Body of pancreas (tissue), 4 donors: ENCODE measurements around the gene SLC5A10. TPM values are rescaled to one million over a fixed set of nuclear protein-coding genes. Genes with fewer than 3 reads are reported as not detected.

Source experiments
- ATAC-seq: fragments of 150-250 bp; one replicate; pipeline ENCODE4 v1.9.1; 2016
- DNase-seq, 4 donors: peaks; one replicate each; pipeline ENCODE4 v3.0.0-alpha.2; 2019
- H3K27ac ChIP-seq, 4 donors: fragments of 200-600 bp; sonication (generic); 1 replicate in 3 of 4; 2 replicates in 1 of 4; pipeline versions ENCODE4 v1.5.1 to v1.6.1; 2016 to 2019; ENCODE audit warnings: mild to moderate bottlenecking in 1 of 4, mixed read lengths in 1 of 4, moderate library complexity in 1 of 4
- H3K27me3 ChIP-seq, 2 donors: fragments of 200-600 bp; sonication (generic); one replicate each; pipeline ENCODE4 v1.6.0; 2016; ENCODE audit warnings: mild to moderate bottlenecking in 1 of 2
- H3K36me3 ChIP-seq, 2 donors: fragments of 200-600 bp; sonication (generic); replicated peaks in 1 of 2; 2 replicates each; pipeline ENCODE4 v1.5.1; 2016; ENCODE audit warnings: low read depth in 2 of 2; ENCODE audit not compliant: insufficient read depth in 1 of 2
- H3K4me1 ChIP-seq: fragments of 200-600 bp; sonication (generic); one replicate; pipeline ENCODE4 v1.6.0; 2016
- H3K4me3 ChIP-seq, 2 donors: fragments of 200-600 bp; sonication (generic); 1 replicate in 1 of 2; 2 replicates in 1 of 2; pipeline ENCODE4 v1.5.1; 2016 to 2019
- H3K9me3 ChIP-seq, 3 donors: fragments of 200-600 bp; sonication (generic); 1 replicate in 2 of 3; 2 replicates in 1 of 3; pipeline ENCODE4 v1.5.1; 2016
- POLR2A ChIP-seq, 3 donors: fragments of 450-650 bp; IDR thresholded peaks; one replicate each; pipeline ENCODE4 v1.6.1; 2016; ENCODE audit warnings: antibody characterized with exemption in 3 of 3, mild to moderate bottlenecking in 2 of 3
- WGBS, 2 donors: methylation state at CpG; one replicate each; pipeline ENCODE4 v1.1.5; 2017; 5-methylcytosine and 5-hydroxymethylcytosine counted together
- intact Hi-C: fragments of 100-400 bp; cut with DNase I; formaldehyde crosslinking; loops from one replicate; pipeline ENCODE4 v1.15.1; 2023
- total RNA-seq, 2 donors: library from RNA; depleted of rRNA; stranded (reverse); fragments of >200 nt; gene quantifications; one replicate each; pipeline ENCODE4 v1.1.0, GENCODE V29; 2016
- TF ChIP-seq, protein P1 (sequence below), 7 experiments: fragments of 450-650 bp in 4 of 7; fragments of 200-600 bp in 3 of 7; sonication (generic) in 3 of 7; IDR thresholded peaks; one replicate each; pipeline ENCODE4 v1.5.1; 2016 to 2019; ENCODE audit warnings: antibody characterized with exemption in 7 of 7

The SLC5A10 gene
- total RNA-seq, 2 donors from 2014 or later = not detected

DNA sequence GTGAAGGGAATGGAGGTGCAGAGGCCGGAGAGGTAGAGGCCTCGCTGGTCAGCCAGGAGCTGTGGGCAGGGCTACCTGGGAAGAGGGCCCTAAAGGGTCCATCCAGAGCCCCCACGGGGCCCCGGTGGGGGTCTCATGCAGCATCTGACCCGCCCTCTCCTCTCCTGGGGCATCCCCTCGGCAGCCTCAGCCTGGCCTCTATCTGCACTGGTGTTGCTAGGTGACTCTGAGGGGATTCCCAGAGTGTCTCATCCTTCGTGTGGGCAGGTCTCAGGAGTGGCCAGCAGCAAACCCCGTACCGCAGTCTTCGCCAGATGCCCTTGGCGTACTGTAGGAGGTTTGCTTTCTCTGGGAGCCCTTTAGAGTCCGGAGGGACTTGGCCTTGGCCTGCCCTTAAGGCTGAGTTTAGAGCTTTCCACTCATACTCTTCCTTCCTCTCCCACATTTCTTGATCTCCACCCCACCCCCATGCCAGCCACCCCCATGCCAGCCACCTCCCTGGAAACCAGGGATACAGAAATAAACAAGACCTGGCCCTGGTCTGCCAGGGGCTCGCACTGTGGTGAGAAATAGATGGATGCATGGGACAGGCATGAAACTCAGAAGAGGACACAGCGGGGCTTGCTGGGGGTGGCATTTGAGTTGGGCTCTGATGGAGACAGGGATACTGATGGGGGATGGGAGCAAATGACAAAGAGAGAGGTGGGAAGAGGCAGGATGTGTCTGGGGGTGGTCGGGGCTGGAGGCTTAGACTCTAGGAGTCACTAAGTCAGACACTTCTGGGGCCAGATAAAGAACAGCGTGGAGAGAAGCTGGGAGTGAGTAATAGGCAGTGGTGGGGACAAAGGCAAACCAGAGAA lies 9.9 kb downstream of the SLC5A10 start:
- no peaks in the 10 kb centered on the region for H3K9me3 ChIP-seq
- no peaks in the 10 kb centered on the region for H3K36me3 ChIP-seq
- H3K27ac ChIP-seq = no peak overlapping the region
- 70 to 74% methylated on average over 15 to 16 of the region's 16 CpGs for WGBS, 2 donors
- peak in 1 of 4 donors; percentile 2 for DNase-seq
- intact Hi-C loops = no loop called here
- H3K4me3 ChIP-seq = no peak overlapping the region
- no peak for ATAC-seq
- peaks cover 17% of the 10 kb centered on the region for H3K4me1 ChIP-seq
- no peak for TF ChIP-seq POLR2A (IDR thresholded peaks at IDR 0.05)
- TF ChIP-seq, protein P1, sequence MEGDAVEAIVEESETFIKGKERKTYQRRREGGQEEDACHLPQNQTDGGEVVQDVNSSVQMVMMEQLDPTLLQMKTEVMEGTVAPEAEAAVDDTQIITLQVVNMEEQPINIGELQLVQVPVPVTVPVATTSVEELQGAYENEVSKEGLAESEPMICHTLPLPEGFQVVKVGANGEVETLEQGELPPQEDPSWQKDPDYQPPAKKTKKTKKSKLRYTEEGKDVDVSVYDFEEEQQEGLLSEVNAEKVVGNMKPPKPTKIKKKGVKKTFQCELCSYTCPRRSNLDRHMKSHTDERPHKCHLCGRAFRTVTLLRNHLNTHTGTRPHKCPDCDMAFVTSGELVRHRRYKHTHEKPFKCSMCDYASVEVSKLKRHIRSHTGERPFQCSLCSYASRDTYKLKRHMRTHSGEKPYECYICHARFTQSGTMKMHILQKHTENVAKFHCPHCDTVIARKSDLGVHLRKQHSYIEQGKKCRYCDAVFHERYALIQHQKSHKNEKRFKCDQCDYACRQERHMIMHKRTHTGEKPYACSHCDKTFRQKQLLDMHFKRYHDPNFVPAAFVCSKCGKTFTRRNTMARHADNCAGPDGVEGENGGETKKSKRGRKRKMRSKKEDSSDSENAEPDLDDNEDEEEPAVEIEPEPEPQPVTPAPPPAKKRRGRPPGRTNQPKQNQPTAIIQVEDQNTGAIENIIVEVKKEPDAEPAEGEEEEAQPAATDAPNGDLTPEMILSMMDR (IDR thresholded peaks at IDR 0.05) = no peak
- H3K27me3 ChIP-seq = no peaks in the 10 kb centered on the region

- no peak overlapping the region for H3K4me3 ChIP-seq
- peaks cover 23% of the 10 kb centered on the region for H3K4me1 ChIP-seq
- WGBS, 2 donors = 70 to 75% methylated on average over 6 of the region's 6 CpGs
- no peak for TF ChIP-seq POLR2A (IDR thresholded peaks at IDR 0.05)
- TF ChIP-seq, protein P1 (IDR thresholded peaks at IDR 0.05) = no peak
- ATAC-seq (no peak), DNase-seq (peak in 1 of 4 donors; percentile 3)
- no peak overlapping the region for H3K27ac ChIP-seq
- H3K27me3 ChIP-seq = no peaks in the 10 kb centered on the region
- intact Hi-C loops = no loop called here
- no peaks in the 10 kb centered on the region for H3K36me3 ChIP-seq
- H3K9me3 ChIP-seq = no peaks in the 10 kb centered on the region
Measured at GRCh38 chr17:18962494-18962815, 10.5 kb downstream of the SLC5A10 start.

DNA sequence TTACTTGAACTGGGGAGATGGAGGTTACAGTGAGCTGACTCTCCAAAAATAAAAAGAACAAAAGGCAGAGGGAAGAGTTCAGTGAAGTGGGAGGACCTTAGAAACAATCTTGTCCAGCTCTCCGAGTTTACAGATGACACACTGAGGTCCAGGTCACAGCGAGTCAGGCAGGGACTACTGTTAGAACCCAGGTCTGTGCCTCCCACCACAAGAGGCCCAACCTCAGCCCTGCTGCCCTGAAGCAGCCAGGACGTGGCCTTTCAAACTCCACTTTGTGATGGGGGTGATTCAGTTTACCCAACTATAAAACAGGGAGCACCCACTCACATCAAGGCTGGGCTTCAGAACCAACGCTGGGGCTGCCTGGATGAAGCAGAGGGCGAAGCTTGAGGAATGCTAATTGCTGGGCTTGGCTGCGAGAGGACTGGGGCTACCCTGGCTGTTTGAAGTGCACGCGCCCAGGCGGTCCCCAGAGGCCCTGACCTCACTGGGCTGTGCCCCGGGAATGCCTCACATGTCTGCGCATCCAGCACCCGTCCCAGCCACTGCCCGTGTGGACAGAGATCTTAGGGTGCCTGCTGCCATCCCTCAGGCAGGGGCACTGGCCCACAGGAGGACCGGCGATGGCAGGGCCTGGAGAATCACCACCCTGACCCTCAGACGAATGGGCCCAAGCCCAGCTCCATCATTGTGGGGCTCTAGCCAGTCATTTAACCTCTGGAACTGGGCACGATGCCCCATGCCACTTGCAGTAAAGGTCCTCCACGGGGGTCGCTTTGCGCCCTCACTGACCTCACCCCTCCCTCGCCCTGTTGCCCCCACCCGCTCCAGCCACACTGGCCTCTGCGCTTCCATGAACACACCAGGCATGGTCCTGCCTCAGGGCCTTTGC lies 11.4 kb downstream of the SLC5A10 start:
- 79 to 82% methylated on average over 10 to 23 of the region's 23 CpGs for WGBS, 2 donors
- DNase-seq (peak in 1 of 4 donors; percentile 4), ATAC-seq (no peak)
- Histone ChIP-seq H3K27ac (no peak overlapping the region), H3K9me3 (no peaks in the 10 kb centered on the region), H3K36me3 (no peaks in the 10 kb centered on the region), H3K4me1 (peaks cover 30% of the 10 kb centered on the region), H3K27me3 (no peaks in the 10 kb centered on the region), H3K4me3 (no peak overlapping the region)
- intact Hi-C loops = no loop called here
- TF ChIP-seq, protein P1 (IDR thresholded peaks at IDR 0.05) = no peak

- Histone ChIP-seq H3K27me3 (no peaks in the 10 kb centered on the region), H3K27ac (no peak overlapping the region), H3K36me3 (no peaks in the 10 kb centered on the region), H3K9me3 (no peaks in the 10 kb centered on the region), H3K4me1 (peaks cover 33% of the 10 kb centered on the region), H3K4me3 (no peak overlapping the region)
- no peak for ATAC-seq
- intact Hi-C loops = no loop called here
- 73 to 76% methylated on average over 9 of the region's 9 CpGs for WGBS, 2 donors
- TF ChIP-seq, protein P1 (IDR thresholded peaks at IDR 0.05) = no peak
- no peak for TF ChIP-seq POLR2A (IDR thresholded peaks at IDR 0.05)
- no peak for DNase-seq
Measured at GRCh38 chr17:18964018-18964351, 12.0 kb downstream of the SLC5A10 start.
